Gastrocnemius medialis (tissue), 4 donors: ENCODE measurements around the gene CCT3. TPM values are rescaled to one million over a fixed set of nuclear protein-coding genes. Genes with fewer than 3 reads are reported as not detected.
A peak's percentile ranks its signal among the peaks of the same experiment; 100 is the strongest.

Experiments
- ATAC-seq, 2 donors: fragments of 150-250 bp; one replicate each; pipeline ENCODE4 v1.9.1; 2016
- DNase-seq, 2 donors: peaks; one replicate each; pipeline ENCODE4 v3.0.0-alpha.2; 2019
- H3K27ac ChIP-seq, 4 donors: fragments of 200-600 bp; sonication (generic); 1 replicate in 1 of 4; 2 replicates in 3 of 4; pipeline ENCODE4 v1.5.1; 2016 to 2018; ENCODE audit warnings: mild to moderate bottlenecking in 2 of 4, moderate library complexity in 1 of 4
- H3K27me3 ChIP-seq, 3 donors: fragments of 200-600 bp; sonication (generic) in 2 of 3; 1 replicate in 1 of 3; 2 replicates in 2 of 3; pipeline versions ENCODE4 v1.5.1 to v1.6.0; 2016 to 2019; ENCODE audit warnings: mild to moderate bottlenecking in 1 of 3, moderate library complexity in 1 of 3
- H3K36me3 ChIP-seq, 2 donors: fragments of 200-600 bp; sonication (generic) in 1 of 2; one replicate each; pipeline ENCODE4 v1.5.1; 2017 to 2018
- H3K4me1 ChIP-seq, 2 donors: fragments of 200-600 bp; sonication (generic) in 1 of 2; one replicate each; pipeline ENCODE4 v1.5.1; 2016 to 2017; ENCODE audit warnings: mild to moderate bottlenecking in 2 of 2
- H3K4me3 ChIP-seq, 4 donors: fragments of 200-600 bp; sonication (generic) in 3 of 4; 1 replicate in 1 of 4; 2 replicates in 3 of 4; pipeline ENCODE4 v1.5.1; 2016 to 2019; ENCODE audit warnings: mild to moderate bottlenecking in 2 of 4
- H3K9me3 ChIP-seq, 3 donors: fragments of 200-600 bp; sonication (generic) in 2 of 3; 1 replicate in 1 of 3; 2 replicates in 2 of 3; pipeline ENCODE4 v1.5.1; 2016 to 2019
- POLR2A ChIP-seq, 2 donors: fragments of 450-650 bp; IDR thresholded peaks; one replicate each; pipeline ENCODE4 v1.6.1; 2017; ENCODE audit warnings: antibody characterized with exemption in 2 of 2, mild to moderate bottlenecking in 2 of 2, moderate library complexity in 2 of 2
- in situ Hi-C, 4 donors: fragments of 200-750 bp; cut with MboI; loops; one replicate each; pipeline versions ENCODE4 v1.15.0 to v1.8.0; 2017; ENCODE audit warnings: low sequenced_read_pairs in 4 of 4
- intact Hi-C: fragments of 100-400 bp; cut with DNase I; formaldehyde crosslinking; loops from one replicate; pipeline ENCODE4 v1.15.1; 2023; ENCODE audit warnings: low total_unique reads
- total RNA-seq, 4 donors: library from RNA; depleted of rRNA; stranded (reverse); fragments of >200 nt; gene quantifications; one replicate each; pipeline versions ENCODE4 v1.1.0 to v1.2.3, GENCODE V29; 2016
- TF ChIP-seq, protein P1 (sequence below), 5 experiments: fragments of 450-650 bp in 3 of 5; fragments of 200-600 bp in 2 of 5; sonication (generic) in 2 of 5; IDR thresholded peaks in 4 of 5; conservative IDR thresholded peaks in 1 of 5; 1 replicate in 4 of 5; 2 replicates in 1 of 5; pipeline ENCODE4 v1.5.1; 2016 to 2019; ENCODE audit warnings: antibody characterized with exemption in 5 of 5, mild to moderate bottlenecking in 3 of 5, moderate library complexity in 3 of 5

The CCT3 gene
- total RNA-seq, 4 donors from 2014 or later = 147 to 189 (median 180) TPM

GRCh38 chr1:156286061-156286460, 52.0 kb downstream of the CCT3 start:
- no peaks in the 10 kb centered on the region for H3K27me3 ChIP-seq
- DNase-seq = no peak
- H3K9me3 ChIP-seq = no peaks in the 10 kb centered on the region
- TF ChIP-seq, protein P1, sequence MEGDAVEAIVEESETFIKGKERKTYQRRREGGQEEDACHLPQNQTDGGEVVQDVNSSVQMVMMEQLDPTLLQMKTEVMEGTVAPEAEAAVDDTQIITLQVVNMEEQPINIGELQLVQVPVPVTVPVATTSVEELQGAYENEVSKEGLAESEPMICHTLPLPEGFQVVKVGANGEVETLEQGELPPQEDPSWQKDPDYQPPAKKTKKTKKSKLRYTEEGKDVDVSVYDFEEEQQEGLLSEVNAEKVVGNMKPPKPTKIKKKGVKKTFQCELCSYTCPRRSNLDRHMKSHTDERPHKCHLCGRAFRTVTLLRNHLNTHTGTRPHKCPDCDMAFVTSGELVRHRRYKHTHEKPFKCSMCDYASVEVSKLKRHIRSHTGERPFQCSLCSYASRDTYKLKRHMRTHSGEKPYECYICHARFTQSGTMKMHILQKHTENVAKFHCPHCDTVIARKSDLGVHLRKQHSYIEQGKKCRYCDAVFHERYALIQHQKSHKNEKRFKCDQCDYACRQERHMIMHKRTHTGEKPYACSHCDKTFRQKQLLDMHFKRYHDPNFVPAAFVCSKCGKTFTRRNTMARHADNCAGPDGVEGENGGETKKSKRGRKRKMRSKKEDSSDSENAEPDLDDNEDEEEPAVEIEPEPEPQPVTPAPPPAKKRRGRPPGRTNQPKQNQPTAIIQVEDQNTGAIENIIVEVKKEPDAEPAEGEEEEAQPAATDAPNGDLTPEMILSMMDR (IDR thresholded peaks at IDR 0.05 in 4 of 5, conservative IDR thresholded peaks at IDR 0.05 in 1 of 5) = no peak
- no peak for TF ChIP-seq POLR2A (IDR thresholded peaks at IDR 0.05)
- no peak overlapping the region for H3K4me3 ChIP-seq
- peaks cover 17% of the 10 kb centered on the region in 2 donors for H3K4me1 ChIP-seq
- ATAC-seq = no peak
- H3K36me3 ChIP-seq = no peaks in the 10 kb centered on the region
- intact Hi-C loops (no loop called here), in situ Hi-C loops (no loop called here)
- H3K27ac ChIP-seq = no peak overlapping the region

DNA sequence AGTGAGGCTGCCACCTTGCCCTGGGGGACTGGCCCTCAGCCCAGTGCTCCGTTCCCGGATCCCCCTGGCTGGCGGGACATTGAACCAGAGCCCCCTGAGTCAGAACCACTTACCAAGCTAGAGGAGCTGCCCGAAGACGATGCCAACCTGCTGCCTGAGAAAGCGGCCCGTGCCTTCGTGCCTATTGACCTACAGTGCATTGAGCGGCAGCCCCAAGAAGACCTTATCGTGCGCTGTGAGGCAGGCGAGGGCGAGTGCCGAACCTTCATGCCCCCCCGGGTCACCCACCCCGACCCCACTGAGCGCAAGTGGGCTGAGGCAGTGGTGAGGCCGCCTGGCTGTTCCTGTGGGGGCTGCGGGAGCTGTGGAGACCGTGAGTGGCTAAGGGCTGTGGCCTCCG, 52.7 kb downstream of the CCT3 start:
- in situ Hi-C loops (no loop called here), intact Hi-C loops (no loop called here)
- Histone ChIP-seq H3K36me3 (no peaks in the 10 kb centered on the region), H3K27me3 (no peaks in the 10 kb centered on the region), H3K4me3 (no peak overlapping the region), H3K9me3 (no peaks in the 10 kb centered on the region), H3K27ac (no peak overlapping the region), H3K4me1 (peaks cover 20 to 24% of the 10 kb centered on the region in 2 donors)
- ATAC-seq = no peak
- TF ChIP-seq POLR2A (IDR thresholded peaks at IDR 0.05) = no peak
- TF ChIP-seq, protein P1 (IDR thresholded peaks at IDR 0.05 in 4 of 5, conservative IDR thresholded peaks at IDR 0.05 in 1 of 5) = no peak
- no peak for DNase-seq

DNA sequence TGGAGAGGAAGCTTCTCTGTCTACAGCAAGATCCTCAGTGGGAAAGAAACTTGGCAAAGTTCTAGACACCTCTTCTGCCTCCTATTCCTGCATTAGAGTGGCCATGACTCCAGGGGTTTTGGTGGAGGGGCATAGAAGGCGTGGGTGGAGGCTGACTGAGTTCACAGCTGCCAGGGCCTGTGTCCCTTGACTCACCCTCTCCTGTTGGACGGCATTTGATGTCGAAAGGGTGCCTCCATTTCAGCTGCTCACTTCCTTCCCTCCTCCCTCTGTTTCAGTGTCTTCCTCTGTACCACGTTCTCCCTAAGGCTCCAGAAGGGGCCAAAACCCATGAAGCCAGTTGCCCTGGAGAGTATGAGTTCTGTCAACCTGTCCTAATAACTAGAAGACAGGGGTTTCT, 53.3 kb downstream of the CCT3 start:
- no peak overlapping the region for H3K27ac ChIP-seq
- in situ Hi-C loops (no loop called here), intact Hi-C loops (loop anchor here (5.0 kb wide), 2 partner anchors 187 to 223 kb away; no protein-coding TSS in a partner anchor)
- DNase-seq = no peak
- H3K4me1 ChIP-seq = peaks cover 27 to 30% of the 10 kb centered on the region in 2 donors
- H3K36me3 ChIP-seq = no peaks in the 10 kb centered on the region
- ATAC-seq = no peak
- no peak overlapping the region for H3K4me3 ChIP-seq
- no peak for TF ChIP-seq POLR2A (IDR thresholded peaks at IDR 0.05)
- TF ChIP-seq, protein P1 (IDR thresholded peaks at IDR 0.05 in 4 of 5, conservative IDR thresholded peaks at IDR 0.05 in 1 of 5) = no peak
- no peaks in the 10 kb centered on the region for H3K9me3 ChIP-seq
- H3K27me3 ChIP-seq = no peaks in the 10 kb centered on the region

- no peak for DNase-seq
- no peaks in the 10 kb centered on the region for H3K9me3 ChIP-seq
- H3K4me1 ChIP-seq = peaks cover 27 to 33% of the 10 kb centered on the region in 2 donors
- peak within 1 kb of the TSS; percentile 72 to 97 (median 82) for H3K4me3 ChIP-seq
- peak within 1 kb of the TSS; percentile 90 to 99 (median 94) for H3K27ac ChIP-seq
- peaks cover 0 to 2% of the 10 kb centered on the region in 2 donors for H3K36me3 ChIP-seq
- no peak for TF ChIP-seq POLR2A (IDR thresholded peaks at IDR 0.05)
- TF ChIP-seq, protein P1 (IDR thresholded peaks at IDR 0.05 in 4 of 5, conservative IDR thresholded peaks at IDR 0.05 in 1 of 5) = no peak
- intact Hi-C loops = loop anchor here (5.0 kb wide), 2 partner anchors 187 to 223 kb away; no protein-coding TSS in a partner anchor
- no peaks in the 10 kb centered on the region for H3K27me3 ChIP-seq
- no peak for ATAC-seq
- in situ Hi-C loops = no loop called here
These were observed 54.0 kb downstream of the CCT3 start, which contains the start of gene TMEM79 for GRCh38 chr1:156284112-156284511. Gene TMEM79, plus strand, starts transcription at chr1:156284325. Its CDS starts 902 bp downstream, at chr1:156285227.

DNA sequence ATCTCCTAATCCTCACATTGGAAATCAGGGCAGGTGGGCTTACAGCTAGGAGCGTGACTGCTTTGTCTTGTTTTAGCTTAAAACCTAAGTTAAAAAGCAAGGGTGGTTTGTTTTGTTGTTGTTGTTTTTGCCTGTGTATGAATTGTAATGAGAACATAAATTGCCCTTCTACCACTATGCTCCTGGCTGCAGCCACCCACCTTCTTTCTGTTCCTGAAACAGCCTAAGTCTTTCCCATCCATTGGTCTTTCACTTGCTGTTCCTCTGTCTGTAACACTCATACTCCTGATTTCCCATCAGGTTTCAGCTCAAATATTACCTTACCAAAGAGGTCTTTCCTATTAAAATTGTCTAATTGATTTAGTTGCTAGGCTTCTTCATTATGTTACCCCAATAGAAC, 54.6 kb downstream of the CCT3 start:
- H3K4me3 ChIP-seq = peak overlapping the region; percentile 72 to 97 (median 82)
- ATAC-seq = no peak
- H3K9me3 ChIP-seq = no peaks in the 10 kb centered on the region
- in situ Hi-C loops = no loop called here
- DNase-seq = no peak
- H3K4me1 ChIP-seq = peaks cover 27 to 33% of the 10 kb centered on the region in 2 donors
- H3K36me3 ChIP-seq = peaks cover 0 to 8% of the 10 kb centered on the region in 2 donors
- peak overlapping the region; percentile 90 to 99 (median 94) for H3K27ac ChIP-seq
- intact Hi-C loops = loop anchor here (2.0 to 5.0 kb wide), 4 partner anchors 71 to 349 kb away; partner anchors contain the start of genes KHDC4 and PMF1
- H3K27me3 ChIP-seq = no peaks in the 10 kb centered on the region
- TF ChIP-seq, protein P1 (IDR thresholded peaks at IDR 0.05 in 4 of 5, conservative IDR thresholded peaks at IDR 0.05 in 1 of 5) = no peak
- no peak for TF ChIP-seq POLR2A (IDR thresholded peaks at IDR 0.05)
